NB4 (cell line): ENCODE data around the gene CPD.

ENCODE experiments used
- MYC ChIP-seq: IDR thresholded peaks from 2 replicates; pipeline ENCODE4 v1.6.1; 2011; ENCODE audit warnings: low read depth, low read length
- POLR2A ChIP-seq: IDR thresholded peaks from 2 replicates; pipeline ENCODE4 v1.6.1; 2011; ENCODE audit warnings: mild to moderate bottlenecking; ENCODE audit not compliant: insufficient read length; ENCODE audit errors: extremely low read depth
- TF ChIP-seq, protein P1 (sequence below): IDR thresholded peaks from one replicate; pipeline ENCODE4 v1.5.1; 2012; ENCODE audit warnings: low read depth, low read length
- TF ChIP-seq, protein P2 (sequence below): IDR thresholded peaks from 2 replicates; pipeline ENCODE4 v1.6.1; 2011; ENCODE audit warnings: low read depth, low read length

- TF ChIP-seq, protein P1, sequence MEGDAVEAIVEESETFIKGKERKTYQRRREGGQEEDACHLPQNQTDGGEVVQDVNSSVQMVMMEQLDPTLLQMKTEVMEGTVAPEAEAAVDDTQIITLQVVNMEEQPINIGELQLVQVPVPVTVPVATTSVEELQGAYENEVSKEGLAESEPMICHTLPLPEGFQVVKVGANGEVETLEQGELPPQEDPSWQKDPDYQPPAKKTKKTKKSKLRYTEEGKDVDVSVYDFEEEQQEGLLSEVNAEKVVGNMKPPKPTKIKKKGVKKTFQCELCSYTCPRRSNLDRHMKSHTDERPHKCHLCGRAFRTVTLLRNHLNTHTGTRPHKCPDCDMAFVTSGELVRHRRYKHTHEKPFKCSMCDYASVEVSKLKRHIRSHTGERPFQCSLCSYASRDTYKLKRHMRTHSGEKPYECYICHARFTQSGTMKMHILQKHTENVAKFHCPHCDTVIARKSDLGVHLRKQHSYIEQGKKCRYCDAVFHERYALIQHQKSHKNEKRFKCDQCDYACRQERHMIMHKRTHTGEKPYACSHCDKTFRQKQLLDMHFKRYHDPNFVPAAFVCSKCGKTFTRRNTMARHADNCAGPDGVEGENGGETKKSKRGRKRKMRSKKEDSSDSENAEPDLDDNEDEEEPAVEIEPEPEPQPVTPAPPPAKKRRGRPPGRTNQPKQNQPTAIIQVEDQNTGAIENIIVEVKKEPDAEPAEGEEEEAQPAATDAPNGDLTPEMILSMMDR: no peak
- TF ChIP-seq POLR2A: no peak
- TF ChIP-seq, protein P2, sequence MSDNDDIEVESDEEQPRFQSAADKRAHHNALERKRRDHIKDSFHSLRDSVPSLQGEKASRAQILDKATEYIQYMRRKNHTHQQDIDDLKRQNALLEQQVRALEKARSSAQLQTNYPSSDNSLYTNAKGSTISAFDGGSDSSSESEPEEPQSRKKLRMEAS: no peak
- TF ChIP-seq MYC: no peak
Measured at GRCh38 chr17:30454635-30455034, 75.9 kb downstream of the CPD start.
